HEK293 (cell line): ENCODE results near the gene TARDBP.

Source experiments
- CTCF ChIA-PET: fragments of 350-600 bp; formaldehyde crosslinking; extraction: SDS; loops from one replicate; lab custom pipeline; 2021; ENCODE audit warnings: antibody characterized with exemption; lab: Yijun Ruan, JAX
- POLR2A ChIA-PET: fragments of 300-600 bp; formaldehyde crosslinking; extraction: SDS; loops from one replicate; lab custom pipeline; 2020; ENCODE audit warnings: antibody characterized with exemption, inconsistent platforms; lab: Yijun Ruan, JAX
- H3K27ac ChIP-seq: fragments of 200-500 bp; sonication (Bioruptor generic); 2 replicates; pipeline ENCODE4 v1.5.1; 2014; ENCODE audit warnings: low read depth, low read length, control low read depth, inconsistent platforms; ENCODE audit errors: extremely low read depth
- H3K36me3 ChIP-seq, 2 experiments: fragments of 200-500 bp in 1 of 2; sonication (Bioruptor generic) in 1 of 2; 1 replicate in 1 of 2; 2 replicates in 1 of 2; pipeline ENCODE4 v1.5.1; 2014 to 2017; ENCODE audit warnings: inconsistent platforms in 2 of 2, low read length in 2 of 2; ENCODE audit not compliant: control insufficient read depth in 2 of 2, insufficient read depth in 1 of 2
- H3K4me1 ChIP-seq: fragments of 200-500 bp; sonication (Bioruptor generic); 2 replicates; pipeline ENCODE4 v1.5.1; 2014; ENCODE audit warnings: mild to moderate bottlenecking, low read length, inconsistent platforms; ENCODE audit not compliant: control insufficient read depth, insufficient read depth
- H3K4me3 ChIP-seq: 2 replicates; pipeline ENCODE4 v1.5.1; 2011; ENCODE audit warnings: low read depth, mild to moderate bottlenecking, control low read depth, low read length, moderate library complexity
- H3K9me3 ChIP-seq: fragments of 200-500 bp; sonication (Bioruptor generic); 2 replicates; pipeline ENCODE4 v1.5.1; 2014; ENCODE audit warnings: low read depth, low read length, inconsistent platforms; ENCODE audit not compliant: control insufficient read depth, insufficient read depth
- GLIS2 ChIP-seq: fragments of 450-650 bp; formaldehyde crosslinking; IDR thresholded peaks from 2 replicates; pipeline ENCODE4 v1.5.1; 2016; ENCODE audit warnings: missing biosample characterization, missing genetic modification characterization
- ZBTB48 ChIP-seq: fragments of 450-650 bp; formaldehyde crosslinking; IDR thresholded peaks from 2 replicates; pipeline ENCODE4 v1.5.1; 2016; ENCODE audit warnings: missing biosample characterization, missing genetic modification characterization
- ZNF114 ChIP-seq: fragments of 450-650 bp; formaldehyde crosslinking; IDR thresholded peaks from 2 replicates; pipeline ENCODE4 v1.5.0; 2017; ENCODE audit warnings: missing biosample characterization, missing genetic modification characterization
- ZNF169 ChIP-seq: fragments of 450-650 bp; formaldehyde crosslinking; IDR thresholded peaks from 2 replicates; pipeline ENCODE4 v1.5.1; 2016; ENCODE audit warnings: missing biosample characterization, missing genetic modification characterization
- ZNF223 ChIP-seq: fragments of 450-650 bp; formaldehyde crosslinking; IDR thresholded peaks from 2 replicates; pipeline ENCODE4 v1.5.1; 2016; ENCODE audit warnings: missing biosample characterization, missing genetic modification characterization
- ZNF23 ChIP-seq: fragments of 450-650 bp; formaldehyde crosslinking; IDR thresholded peaks from 2 replicates; pipeline ENCODE4 v1.5.1; 2016; ENCODE audit warnings: missing biosample characterization, missing genetic modification characterization, borderline replicate concordance
- ZNF274 ChIP-seq, 2 experiments: fragments of 200-500 bp in 1 of 2; fragments of 450-650 bp in 1 of 2; sonication (Bioruptor generic) in 1 of 2; formaldehyde crosslinking in 1 of 2; IDR thresholded peaks; 2 replicates each; pipeline versions ENCODE4 v1.5.1 to v1.6.1; 2014 to 2016; ENCODE audit warnings: borderline replicate concordance in 1 of 2, inconsistent platforms in 1 of 2, low read length in 1 of 2, missing biosample characterization in 1 of 2, missing genetic modification characterization in 1 of 2
- ZNF341 ChIP-seq: fragments of 450-650 bp; formaldehyde crosslinking; IDR thresholded peaks from 2 replicates; pipeline ENCODE4; 2016; ENCODE audit warnings: low read depth, missing biosample characterization, missing genetic modification characterization
- ZNF426 ChIP-seq: fragments of 450-650 bp; formaldehyde crosslinking; IDR thresholded peaks from 2 replicates; pipeline ENCODE4 v1.5.1; 2017; ENCODE audit warnings: missing biosample characterization, missing genetic modification characterization, mild to moderate bottlenecking, inconsistent platforms, moderate library complexity
- ZNF530 ChIP-seq: fragments of 450-650 bp; formaldehyde crosslinking; IDR thresholded peaks from 2 replicates; pipeline ENCODE4 v1.5.1; 2016; ENCODE audit warnings: low read depth, missing biosample characterization, missing genetic modification characterization
- ZNF623 ChIP-seq: fragments of 450-650 bp; formaldehyde crosslinking; IDR thresholded peaks from 2 replicates; pipeline ENCODE4 v1.5.1; 2016; ENCODE audit warnings: missing biosample characterization, missing genetic modification characterization
- ZNF664 ChIP-seq: fragments of 450-650 bp; formaldehyde crosslinking; IDR thresholded peaks from 2 replicates; pipeline ENCODE4 v1.5.1; 2016; ENCODE audit warnings: missing biosample characterization, missing genetic modification characterization
- ZNF677 ChIP-seq: fragments of 450-650 bp; IDR thresholded peaks from 2 replicates; pipeline ENCODE4 v1.5.0; 2018; ENCODE audit warnings: missing biosample characterization, mild to moderate bottlenecking, missing genetic modification characterization, moderate library complexity
- ZNF701 ChIP-seq: fragments of 450-650 bp; formaldehyde crosslinking; IDR thresholded peaks from 2 replicates; pipeline ENCODE4 v1.5.1; 2016; ENCODE audit warnings: missing biosample characterization, missing genetic modification characterization
- TF ChIP-seq, protein P1 (sequence below): fragments of 450-650 bp; formaldehyde crosslinking; IDR thresholded peaks from 2 replicates; pipeline ENCODE4 v1.5.1; 2016; ENCODE audit warnings: missing biosample characterization, missing genetic modification characterization
- TF ChIP-seq, protein P2 (sequence below): fragments of 450-650 bp; formaldehyde crosslinking; IDR thresholded peaks from 2 replicates; pipeline ENCODE4 v1.5.0; 2017; ENCODE audit warnings: missing biosample characterization, missing genetic modification characterization, borderline replicate concordance
- TF ChIP-seq, protein P3 (sequence below): fragments of 450-650 bp; formaldehyde crosslinking; IDR thresholded peaks from 2 replicates; pipeline ENCODE4 v1.5.1; 2016; ENCODE audit warnings: missing biosample characterization, missing genetic modification characterization
- TF ChIP-seq, protein P4 (sequence below): fragments of 450-650 bp; formaldehyde crosslinking; IDR thresholded peaks from 2 replicates; pipeline ENCODE4 v1.5.1; 2017; ENCODE audit warnings: missing biosample characterization, missing genetic modification characterization
- TF ChIP-seq, protein P5 (sequence below): fragments of 450-650 bp; formaldehyde crosslinking; IDR thresholded peaks from 2 replicates; pipeline ENCODE4 v1.5.1; 2016; ENCODE audit warnings: missing biosample characterization, missing genetic modification characterization
- TF ChIP-seq, protein P6 (sequence below): fragments of 450-650 bp; IDR thresholded peaks from 2 replicates; pipeline ENCODE4 v1.5.1; 2018; ENCODE audit warnings: missing biosample characterization, mild to moderate bottlenecking, missing genetic modification characterization

The TARDBP gene

DNA sequence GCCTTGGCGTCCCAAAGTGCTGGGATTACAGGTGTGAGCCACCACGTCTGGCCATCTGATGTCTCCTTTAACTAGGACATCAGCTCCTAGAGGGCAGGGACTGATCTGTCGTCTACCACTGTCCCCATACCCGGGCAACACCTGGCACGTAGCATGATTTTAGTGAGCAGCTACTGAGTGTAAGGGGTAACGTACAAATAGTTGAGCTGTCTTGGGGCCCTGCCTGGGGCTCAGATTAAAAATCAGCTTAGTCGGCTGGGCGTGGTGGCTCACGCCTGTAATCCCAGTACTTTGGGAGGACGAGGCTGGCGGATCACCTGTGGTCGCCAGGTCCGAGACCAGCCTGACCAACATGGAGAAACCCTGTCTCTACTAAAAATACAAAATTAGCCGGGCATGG, 45.6 kb downstream of the TARDBP start:
- no peaks in the 10 kb centered on the region for H3K4me1 ChIP-seq
- ChIA-PET CTCF (interaction anchor here (0.5 to 3.1 kb wide), 3 partner anchors 20 to 585 kb away, joined by 3 to 20 read pairs (median 3); no protein-coding TSS in a partner anchor), POLR2A (interaction anchor here (0.5 kb wide), 1 partner anchor 364 kb away, joined by 3 read pairs; no protein-coding TSS in a partner anchor)
- TF ChIP-seq ZNF623 (tag by site-specific recombination) (no peak), ZNF664 (tag by site-specific recombination) (peak; percentile 90)
- no peak overlapping the region for H3K4me3 ChIP-seq
- no peaks in the 10 kb centered on the region for H3K9me3 ChIP-seq
- no peak overlapping the region for H3K27ac ChIP-seq
- peaks cover 19 to 63% of the 10 kb centered on the region in 2 experiments; a peak in 2 of 3 replicates for H3K36me3 ChIP-seq

DNA sequence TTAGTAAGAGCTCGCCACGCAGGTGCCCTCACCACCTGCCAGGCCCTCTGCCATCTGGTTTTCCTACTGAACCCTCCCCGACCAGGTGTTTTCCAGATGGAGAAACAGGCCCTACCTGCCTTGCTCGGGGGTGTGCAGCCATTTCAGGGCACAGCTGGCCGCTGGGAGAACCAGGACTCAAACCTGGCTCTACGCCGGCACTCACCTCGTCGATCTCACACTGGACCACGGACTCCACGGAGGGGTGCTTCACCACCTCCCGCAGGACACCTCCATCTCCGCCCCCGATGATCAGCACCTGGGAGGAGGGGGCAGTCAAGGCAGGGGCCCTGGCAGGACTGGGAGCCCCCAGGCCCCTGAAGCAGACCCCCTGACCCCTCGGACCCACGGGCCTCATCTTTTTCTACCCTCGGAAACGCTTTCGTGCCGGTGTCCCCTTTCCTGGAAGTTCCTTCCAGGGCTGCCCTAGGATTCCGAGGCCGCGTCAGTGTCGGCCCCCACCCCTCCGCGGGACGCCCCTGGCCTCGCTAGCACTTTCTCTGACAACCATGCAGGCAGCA, 46.2 kb downstream of the TARDBP start:
- Histone ChIP-seq H3K4me3 (peak overlapping the region; percentile 87), H3K9me3 (no peaks in the 10 kb centered on the region), H3K27ac (peak overlapping the region; percentile 94; the same call in 1 of the 2 replicates), H3K36me3 (peaks cover 19 to 63% of the 10 kb centered on the region in 2 experiments; a peak in 2 of 3 replicates), H3K4me1 (no peaks in the 10 kb centered on the region)
- CTCF ChIA-PET: interaction anchor here (0.5 kb wide), 1 partner anchor 51 kb away, joined by 3 read pairs; no protein-coding TSS in a partner anchor
- POLR2A ChIA-PET: interaction anchor here (0.5 kb wide), 1 partner anchor 365 kb away, joined by 3 read pairs; no protein-coding TSS in a partner anchor
- TF ChIP-seq ZBTB48 (tag by site-specific recombination) (no peak), ZNF530 (tag by site-specific recombination) (no peak), ZNF677 (no peak), ZNF114 (tag by site-specific recombination) (no peak), ZNF169 (tag by site-specific recombination) (no peak), ZNF274 (IDR thresholded peaks at IDR 0.05; ENCODE audit: low read length) (no peak), ZNF274 (tag by site-specific recombination; IDR thresholded peaks at IDR 0.05; ENCODE audit: borderline replicate concordance) (no peak), ZNF341 (tag by site-specific recombination) (peak; percentile 67), ZNF23 (tag by site-specific recombination) (no peak), ZNF701 (tag by site-specific recombination) (no peak), ZNF426 (no peak), GLIS2 (tag by site-specific recombination) (peak; percentile 27), ZNF223 (tag by site-specific recombination) (no peak)
- TF ChIP-seq, protein P1, sequence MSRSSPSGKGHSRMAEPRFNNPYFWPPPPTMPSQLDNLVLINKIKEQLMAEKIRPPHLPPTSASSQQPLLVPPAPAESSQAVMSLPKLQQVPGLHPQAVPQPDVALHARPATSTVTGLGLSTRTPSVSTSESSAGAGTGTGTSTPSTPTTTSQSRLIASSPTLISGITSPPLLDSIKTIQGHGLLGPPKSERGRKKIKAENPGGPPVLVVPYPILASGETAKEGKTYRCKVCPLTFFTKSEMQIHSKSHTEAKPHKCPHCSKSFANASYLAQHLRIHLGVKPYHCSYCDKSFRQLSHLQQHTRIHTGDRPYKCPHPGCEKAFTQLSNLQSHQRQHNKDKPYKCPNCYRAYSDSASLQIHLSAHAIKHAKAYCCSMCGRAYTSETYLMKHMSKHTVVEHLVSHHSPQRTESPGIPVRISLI (tag by site-specific recombination): 0 out of 2 replicates have a peak, but pooled peaks have one; percentile 42
- TF ChIP-seq, protein P2, sequence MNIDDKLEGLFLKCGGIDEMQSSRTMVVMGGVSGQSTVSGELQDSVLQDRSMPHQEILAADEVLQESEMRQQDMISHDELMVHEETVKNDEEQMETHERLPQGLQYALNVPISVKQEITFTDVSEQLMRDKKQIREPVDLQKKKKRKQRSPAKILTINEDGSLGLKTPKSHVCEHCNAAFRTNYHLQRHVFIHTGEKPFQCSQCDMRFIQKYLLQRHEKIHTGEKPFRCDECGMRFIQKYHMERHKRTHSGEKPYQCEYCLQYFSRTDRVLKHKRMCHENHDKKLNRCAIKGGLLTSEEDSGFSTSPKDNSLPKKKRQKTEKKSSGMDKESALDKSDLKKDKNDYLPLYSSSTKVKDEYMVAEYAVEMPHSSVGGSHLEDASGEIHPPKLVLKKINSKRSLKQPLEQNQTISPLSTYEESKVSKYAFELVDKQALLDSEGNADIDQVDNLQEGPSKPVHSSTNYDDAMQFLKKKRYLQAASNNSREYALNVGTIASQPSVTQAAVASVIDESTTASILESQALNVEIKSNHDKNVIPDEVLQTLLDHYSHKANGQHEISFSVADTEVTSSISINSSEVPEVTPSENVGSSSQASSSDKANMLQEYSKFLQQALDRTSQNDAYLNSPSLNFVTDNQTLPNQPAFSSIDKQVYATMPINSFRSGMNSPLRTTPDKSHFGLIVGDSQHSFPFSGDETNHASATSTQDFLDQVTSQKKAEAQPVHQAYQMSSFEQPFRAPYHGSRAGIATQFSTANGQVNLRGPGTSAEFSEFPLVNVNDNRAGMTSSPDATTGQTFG (tag by site-specific recombination): no peak
- TF ChIP-seq, protein P3, sequence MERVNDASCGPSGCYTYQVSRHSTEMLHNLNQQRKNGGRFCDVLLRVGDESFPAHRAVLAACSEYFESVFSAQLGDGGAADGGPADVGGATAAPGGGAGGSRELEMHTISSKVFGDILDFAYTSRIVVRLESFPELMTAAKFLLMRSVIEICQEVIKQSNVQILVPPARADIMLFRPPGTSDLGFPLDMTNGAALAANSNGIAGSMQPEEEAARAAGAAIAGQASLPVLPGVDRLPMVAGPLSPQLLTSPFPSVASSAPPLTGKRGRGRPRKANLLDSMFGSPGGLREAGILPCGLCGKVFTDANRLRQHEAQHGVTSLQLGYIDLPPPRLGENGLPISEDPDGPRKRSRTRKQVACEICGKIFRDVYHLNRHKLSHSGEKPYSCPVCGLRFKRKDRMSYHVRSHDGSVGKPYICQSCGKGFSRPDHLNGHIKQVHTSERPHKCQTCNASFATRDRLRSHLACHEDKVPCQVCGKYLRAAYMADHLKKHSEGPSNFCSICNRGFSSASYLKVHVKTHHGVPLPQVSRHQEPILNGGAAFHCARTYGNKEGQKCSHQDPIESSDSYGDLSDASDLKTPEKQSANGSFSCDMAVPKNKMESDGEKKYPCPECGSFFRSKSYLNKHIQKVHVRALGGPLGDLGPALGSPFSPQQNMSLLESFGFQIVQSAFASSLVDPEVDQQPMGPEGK (tag by site-specific recombination): 0 out of 2 replicates have a peak, but pooled peaks have one; percentile 41
- TF ChIP-seq, protein P4, sequence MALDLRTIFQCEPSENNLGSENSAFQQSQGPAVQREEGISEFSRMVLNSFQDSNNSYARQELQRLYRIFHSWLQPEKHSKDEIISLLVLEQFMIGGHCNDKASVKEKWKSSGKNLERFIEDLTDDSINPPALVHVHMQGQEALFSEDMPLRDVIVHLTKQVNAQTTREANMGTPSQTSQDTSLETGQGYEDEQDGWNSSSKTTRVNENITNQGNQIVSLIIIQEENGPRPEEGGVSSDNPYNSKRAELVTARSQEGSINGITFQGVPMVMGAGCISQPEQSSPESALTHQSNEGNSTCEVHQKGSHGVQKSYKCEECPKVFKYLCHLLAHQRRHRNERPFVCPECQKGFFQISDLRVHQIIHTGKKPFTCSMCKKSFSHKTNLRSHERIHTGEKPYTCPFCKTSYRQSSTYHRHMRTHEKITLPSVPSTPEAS (tag by site-specific recombination): no peak
- TF ChIP-seq, protein P5, sequence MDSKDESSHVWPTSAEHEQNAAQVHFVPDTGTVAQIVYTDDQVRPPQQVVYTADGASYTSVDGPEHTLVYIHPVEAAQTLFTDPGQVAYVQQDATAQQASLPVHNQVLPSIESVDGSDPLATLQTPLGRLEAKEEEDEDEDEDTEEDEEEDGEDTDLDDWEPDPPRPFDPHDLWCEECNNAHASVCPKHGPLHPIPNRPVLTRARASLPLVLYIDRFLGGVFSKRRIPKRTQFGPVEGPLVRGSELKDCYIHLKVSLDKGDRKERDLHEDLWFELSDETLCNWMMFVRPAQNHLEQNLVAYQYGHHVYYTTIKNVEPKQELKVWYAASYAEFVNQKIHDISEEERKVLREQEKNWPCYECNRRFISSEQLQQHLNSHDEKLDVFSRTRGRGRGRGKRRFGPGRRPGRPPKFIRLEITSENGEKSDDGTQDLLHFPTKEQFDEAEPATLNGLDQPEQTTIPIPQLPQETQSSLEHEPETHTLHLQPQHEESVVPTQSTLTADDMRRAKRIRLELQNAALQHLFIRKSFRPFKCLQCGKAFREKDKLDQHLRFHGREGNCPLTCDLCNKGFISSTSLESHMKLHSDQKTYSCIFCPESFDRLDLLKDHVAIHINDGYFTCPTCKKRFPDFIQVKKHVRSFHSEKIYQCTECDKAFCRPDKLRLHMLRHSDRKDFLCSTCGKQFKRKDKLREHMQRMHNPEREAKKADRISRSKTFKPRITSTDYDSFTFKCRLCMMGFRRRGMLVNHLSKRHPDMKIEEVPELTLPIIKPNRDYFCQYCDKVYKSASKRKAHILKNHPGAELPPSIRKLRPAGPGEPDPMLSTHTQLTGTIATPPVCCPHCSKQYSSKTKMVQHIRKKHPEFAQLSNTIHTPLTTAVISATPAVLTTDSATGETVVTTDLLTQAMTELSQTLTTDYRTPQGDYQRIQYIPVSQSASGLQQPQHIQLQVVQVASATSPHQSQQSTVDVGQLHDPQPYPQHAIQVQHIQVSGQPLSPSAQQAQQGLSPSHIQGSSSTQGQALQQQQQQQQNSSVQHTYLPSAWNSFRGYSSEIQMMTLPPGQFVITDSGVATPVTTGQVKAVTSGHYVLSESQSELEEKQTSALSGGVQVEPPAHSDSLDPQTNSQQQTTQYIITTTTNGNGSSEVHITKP (tag by site-specific recombination): peak; percentile 70
- TF ChIP-seq, protein P6, sequence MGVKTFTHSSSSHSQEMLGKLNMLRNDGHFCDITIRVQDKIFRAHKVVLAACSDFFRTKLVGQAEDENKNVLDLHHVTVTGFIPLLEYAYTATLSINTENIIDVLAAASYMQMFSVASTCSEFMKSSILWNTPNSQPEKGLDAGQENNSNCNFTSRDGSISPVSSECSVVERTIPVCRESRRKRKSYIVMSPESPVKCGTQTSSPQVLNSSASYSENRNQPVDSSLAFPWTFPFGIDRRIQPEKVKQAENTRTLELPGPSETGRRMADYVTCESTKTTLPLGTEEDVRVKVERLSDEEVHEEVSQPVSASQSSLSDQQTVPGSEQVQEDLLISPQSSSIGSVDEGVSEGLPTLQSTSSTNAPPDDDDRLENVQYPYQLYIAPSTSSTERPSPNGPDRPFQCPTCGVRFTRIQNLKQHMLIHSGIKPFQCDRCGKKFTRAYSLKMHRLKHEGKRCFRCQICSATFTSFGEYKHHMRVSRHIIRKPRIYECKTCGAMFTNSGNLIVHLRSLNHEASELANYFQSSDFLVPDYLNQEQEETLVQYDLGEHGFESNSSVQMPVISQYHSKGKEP (tag by site-specific recombination): no peak
